NT2/D1 (cell line): ENCODE data around the gene FUBP3.

Experiments used
- SUZ12 ChIP-seq: IDR thresholded peaks from 2 replicates; pipeline ENCODE4 v1.6.1; 2011; ENCODE audit not compliant: insufficient read length, insufficient read depth; ENCODE audit errors: extremely low read depth
- YY1 ChIP-seq: IDR thresholded peaks from 2 replicates; pipeline ENCODE4 v1.6.1; 2011; ENCODE audit not compliant: insufficient read length, insufficient read depth
- ZNF274 ChIP-seq: IDR thresholded peaks from 2 replicates; pipeline ENCODE4 v1.6.1; 2011; ENCODE audit warnings: mild to moderate bottlenecking, low read depth, low read length

GRCh38 chr9:130670644-130671043 is 91.3 kb downstream of the FUBP3 start:
- no peak for TF ChIP-seq YY1
- no peak for TF ChIP-seq SUZ12
- no peak for TF ChIP-seq ZNF274
